IPS-11a (cell line): ENCODE data around the gene ERBB4.

Experiments
- H3K4me3 ChIP-seq: one replicate; pipeline ENCODE4 v1.5.1; 2013; ENCODE audit warnings: low read depth, low read length, control low read depth

ERBB4 gene

DNA sequence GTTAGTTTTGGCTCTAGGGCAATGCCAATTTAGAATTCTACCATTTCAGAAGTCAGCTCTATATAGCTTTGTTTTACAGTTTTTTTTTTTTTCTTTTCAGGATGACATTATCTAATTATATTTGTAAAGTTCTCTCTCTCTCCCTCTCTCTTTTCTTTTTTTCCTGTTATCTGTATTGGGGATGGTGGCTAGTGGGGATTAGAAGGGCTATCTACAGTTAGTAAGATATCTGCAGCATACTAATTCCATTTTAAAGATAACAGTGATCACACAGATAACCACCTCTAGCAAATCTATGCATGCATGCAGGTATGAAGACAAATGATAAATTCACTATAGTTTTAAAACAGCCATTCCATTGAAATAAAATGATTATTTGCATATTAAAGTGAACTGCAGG, 438.9 kb downstream of the ERBB4 start:
- no peak overlapping the region for H3K4me3 ChIP-seq

DNA sequence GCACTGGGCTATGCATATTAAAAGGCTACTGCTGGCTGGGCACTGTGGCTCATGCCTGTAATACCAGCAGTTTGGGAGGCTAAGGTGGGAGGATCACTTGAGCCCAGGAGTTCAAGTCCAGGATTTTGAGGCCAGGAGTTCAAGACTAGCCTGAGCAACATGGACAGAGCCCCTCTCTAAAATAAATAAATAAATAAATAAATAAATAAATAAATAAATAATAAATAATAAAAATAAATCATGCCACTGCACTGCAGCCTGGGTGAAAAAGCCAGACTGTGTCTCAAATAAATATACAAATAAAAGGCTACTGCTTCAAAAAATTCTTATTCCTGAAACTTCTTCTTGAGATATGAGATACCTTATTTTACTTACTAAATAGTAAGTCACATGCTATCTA, 439.6 kb downstream of the ERBB4 start:
- H3K4me3 ChIP-seq = no peak overlapping the region

DNA sequence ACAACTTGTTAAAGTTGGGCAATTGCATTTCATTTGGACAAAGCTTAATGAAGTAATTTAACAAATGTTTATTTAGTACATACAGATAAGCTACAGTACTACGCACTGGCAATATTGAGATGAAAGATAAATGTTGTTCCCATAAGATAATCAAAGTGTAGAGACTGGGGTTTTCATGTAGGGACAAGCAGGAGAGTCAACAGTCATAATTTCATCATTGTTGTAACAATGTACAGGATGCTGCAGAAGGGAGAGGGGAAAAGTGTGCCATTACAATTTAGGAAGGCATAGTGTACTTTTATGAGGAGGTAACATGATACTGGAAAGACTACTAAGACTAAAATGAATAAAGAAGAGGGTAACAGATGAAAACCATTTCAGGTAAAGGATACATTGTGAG, 441.6 kb downstream of the ERBB4 start:
- no peak overlapping the region for H3K4me3 ChIP-seq

DNA sequence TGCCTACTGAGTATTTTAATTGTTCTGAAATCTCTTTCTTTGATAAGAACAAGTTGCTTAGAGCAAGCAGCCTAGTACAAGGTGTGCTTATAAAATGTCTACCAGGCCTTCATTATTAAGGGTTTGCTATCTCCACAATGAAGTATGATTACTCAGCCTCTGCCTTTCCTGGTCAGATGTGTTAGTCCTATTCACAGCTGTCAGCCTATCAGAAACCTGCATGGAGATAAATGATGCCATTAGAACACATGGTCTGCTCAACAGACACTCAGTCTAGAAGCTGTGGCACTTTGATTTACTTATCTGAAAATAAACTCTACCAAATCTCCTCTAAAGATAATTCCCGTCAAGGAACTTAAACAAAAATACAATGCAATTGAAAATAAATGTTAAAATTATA, 448.7 kb downstream of the ERBB4 start:
- H3K4me3 ChIP-seq = no peak overlapping the region

DNA sequence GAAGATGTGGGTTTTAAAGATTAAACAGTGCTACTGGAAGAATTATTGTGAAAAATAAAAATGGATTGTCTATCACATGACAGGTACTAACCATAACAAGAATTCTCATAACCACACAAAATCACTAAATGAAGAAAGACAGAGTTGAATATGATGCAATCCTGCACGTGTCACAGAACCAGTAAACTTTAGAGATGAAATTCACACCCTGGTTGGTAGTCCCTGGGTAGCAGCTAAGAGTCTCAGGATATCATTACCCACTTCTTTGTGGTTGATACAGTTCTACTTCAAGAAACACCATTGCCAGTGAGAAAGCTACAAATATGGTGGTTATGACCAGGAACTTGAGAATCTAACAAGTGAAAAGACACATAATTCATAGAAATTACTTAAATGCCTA, 450.2 kb downstream of the ERBB4 start:
- no peak overlapping the region for H3K4me3 ChIP-seq

DNA sequence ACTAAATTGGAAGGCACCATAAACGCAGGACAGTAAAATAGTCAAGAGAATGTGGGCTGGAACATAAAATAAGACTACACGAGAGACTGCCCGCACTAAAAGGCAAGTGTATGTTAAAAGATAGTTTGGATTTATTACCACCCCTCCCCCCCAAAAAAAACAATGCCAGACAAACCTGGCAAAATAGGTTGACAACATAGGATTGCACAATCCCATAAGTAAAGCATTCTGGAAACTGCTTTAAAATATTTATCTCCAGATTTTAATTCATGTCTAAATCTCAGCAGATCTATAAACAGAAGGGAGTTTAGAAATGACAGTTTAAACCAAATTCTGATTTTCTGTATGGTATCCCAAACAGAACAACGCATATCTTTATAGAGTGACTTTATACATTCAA, 455.1 kb downstream of the ERBB4 start:
- H3K4me3 ChIP-seq = no peak overlapping the region

DNA sequence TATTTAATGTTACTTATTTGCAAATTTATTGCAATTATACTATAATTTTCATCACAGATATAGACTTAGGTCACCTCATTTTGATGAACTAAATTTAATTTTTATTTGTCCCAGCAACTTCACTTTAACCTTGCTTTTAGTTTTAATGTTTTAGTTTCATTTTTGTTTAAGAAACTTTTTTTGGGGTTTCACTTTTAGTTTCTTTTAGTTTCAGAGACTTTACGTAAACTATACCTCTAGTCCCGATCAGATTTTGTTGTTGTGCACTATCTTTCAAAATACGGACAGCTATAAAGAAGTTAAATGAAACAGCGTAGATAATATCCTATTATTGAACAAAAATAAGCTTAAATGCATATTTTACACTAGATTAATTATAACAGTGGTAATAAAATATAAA, 460.5 kb downstream of the ERBB4 start:
- H3K4me3 ChIP-seq = no peak overlapping the region

DNA sequence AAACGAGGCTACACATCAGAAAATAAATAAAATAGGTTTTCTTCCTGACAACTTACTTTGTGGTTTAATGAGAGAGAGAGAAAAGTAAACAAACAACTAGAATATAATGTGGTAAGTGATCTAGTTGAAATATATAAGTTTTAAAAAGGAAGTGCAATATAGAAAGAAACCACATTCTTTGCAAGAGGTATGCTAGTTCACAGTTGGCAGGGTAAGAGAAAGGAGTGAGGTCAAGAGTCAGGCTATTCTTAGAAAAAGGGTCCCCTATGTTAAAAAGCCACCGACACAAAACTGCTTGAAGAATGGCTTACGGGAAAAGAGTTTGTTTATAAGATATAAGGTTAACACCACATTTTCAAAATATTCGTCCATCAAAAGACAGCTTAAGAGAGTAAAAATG, 462.1 kb downstream of the ERBB4 start:
- H3K4me3 ChIP-seq = no peak overlapping the region

DNA sequence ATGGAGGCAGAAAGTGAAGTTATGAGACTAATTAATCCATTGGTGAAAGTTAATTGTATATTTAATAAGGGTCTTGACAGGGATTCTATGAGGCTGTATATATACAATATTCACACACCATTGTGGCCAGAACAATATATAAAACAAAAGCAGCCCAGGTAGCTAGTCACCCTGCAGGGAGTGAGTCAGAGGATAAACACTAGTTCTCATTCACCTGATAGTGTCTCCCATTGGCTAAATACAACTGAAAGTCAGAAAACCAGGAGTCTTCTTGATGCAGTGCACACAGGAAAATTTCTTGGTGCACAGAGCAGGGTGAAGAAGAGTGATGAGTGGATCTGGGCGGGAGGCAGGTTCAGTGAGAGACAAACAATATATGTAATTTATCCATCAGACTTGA, 465.2 kb downstream of the ERBB4 start:
- no peak overlapping the region for H3K4me3 ChIP-seq

DNA sequence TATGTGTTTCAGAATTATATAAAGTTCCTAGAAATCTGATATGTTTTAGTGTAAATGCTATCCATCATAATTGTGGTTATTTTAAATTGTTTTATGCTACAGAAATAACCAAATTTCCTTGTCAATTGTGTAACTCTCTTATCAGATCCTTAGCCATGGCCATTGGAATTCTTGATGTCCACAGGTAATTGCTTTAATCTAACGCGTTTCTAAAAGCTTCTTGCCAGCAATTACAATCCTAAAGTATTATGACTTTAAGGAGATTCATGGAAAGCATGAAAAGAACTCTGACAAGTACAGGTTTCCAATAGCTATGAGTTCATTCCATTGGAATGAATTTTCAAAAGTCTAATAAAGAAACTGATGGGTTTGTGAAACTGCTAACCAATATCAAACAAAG, 472.1 kb downstream of the ERBB4 start:
- no peak overlapping the region for H3K4me3 ChIP-seq

DNA sequence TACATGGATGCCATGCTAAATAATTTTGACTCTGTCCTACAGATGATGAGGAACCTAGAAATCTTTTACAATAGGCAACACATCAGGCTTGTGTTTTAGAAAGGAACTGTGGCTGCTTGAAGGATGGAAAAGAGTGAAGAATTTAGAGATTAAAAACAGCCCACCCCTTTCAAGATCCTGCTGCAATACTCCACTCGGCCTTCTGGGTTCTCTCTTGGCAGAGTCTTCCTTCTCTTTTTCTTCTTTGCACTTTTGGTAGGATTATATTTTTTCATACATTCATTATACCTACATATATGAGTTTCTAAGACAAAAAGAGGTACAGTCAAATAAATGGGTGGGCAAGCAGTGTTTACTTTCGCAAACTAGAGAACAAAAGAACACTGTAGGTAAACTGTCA, 474.3 kb downstream of the ERBB4 start:
- H3K4me3 ChIP-seq = no peak overlapping the region

DNA sequence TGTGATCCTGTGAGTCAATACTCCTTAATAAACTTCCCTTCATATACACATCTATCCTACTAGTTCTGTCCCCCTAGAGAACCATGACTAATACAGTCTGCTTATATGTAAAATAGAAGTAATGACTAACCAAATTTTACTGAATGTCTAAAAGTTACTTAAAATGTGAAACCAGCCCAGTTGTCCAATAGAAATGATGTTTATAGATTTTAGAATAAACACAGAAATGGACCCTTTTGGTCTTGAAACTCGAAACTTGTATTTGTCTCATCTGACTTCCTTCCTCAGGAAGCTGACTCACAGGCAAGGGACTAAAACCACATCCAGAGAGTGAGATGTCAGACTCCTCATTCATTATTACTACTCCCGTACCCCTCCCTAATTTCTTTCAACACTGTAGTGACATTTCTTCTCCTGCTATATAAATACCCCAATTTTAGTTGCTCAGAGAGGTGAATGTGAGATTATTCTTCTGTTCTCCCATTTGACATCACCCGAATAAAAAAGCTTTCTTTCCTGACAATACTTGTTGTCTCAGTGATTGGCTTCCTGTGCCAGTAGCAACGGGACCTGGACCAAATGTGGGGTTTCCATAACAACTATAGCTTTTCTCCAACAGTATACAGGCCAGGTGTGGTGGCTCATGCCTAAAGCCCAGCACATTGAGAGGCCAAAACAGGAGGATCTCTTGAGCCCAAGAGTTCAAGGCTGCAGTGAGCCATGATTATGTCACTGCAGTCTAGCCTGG, 486.0 kb downstream of the ERBB4 start:
- no peak overlapping the region for H3K4me3 ChIP-seq

DNA sequence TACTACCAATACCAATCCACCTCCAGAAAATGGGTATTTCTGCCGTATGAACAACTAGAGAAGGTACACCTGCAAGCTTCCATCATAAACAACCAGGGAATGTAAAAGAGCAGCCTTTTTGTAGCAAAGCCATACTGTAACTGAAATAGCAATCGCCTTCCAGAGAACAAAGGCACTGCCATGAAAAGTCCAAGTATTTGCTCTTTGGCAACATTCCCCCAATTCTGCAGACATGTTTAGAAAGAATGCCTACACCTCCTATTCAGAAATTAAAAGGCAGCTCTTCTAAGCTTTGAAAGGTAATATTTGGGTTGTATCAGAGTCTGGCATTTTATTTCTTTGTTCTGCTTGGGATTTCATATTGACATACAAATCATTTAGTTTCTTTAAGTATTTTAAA, 487.7 kb downstream of the ERBB4 start:
- H3K4me3 ChIP-seq = no peak overlapping the region

DNA sequence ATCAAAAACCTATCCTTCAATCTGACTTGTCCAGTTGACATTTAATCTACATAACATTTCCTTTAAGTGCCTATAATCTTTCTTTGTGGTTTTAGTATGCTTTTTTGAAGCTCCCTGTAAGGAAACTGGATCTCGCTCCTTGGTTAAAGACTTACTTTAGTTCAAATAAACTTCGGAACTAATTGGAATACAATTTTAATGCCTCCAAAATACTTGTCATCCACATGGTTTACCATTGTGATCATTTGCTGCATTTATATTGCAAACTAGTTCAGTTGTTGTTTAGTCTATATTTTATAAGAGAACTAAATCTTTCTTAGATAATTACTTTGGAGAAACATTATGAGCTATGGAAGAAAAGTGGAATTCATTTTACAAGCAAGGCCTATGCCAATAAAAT, 496.0 kb downstream of the ERBB4 start:
- H3K4me3 ChIP-seq = no peak overlapping the region

DNA sequence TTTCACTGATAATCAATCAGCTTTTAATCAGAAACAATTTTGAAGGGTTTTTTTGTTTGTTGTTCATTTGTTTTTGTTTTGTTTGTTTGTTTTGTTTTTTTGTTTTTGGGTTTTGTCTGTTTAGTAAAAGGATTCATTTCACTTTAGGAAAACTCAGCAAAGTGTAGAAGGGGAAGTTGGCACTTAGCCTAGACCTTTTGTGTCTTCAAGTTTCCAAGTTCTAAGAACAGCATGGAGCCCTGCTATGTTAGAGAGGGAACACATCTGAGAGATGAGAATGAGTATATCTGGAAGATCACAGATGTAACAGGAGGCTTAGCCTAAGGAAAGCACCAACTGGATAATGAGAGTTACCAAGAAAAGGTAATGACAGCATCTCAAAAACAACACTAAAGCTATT, 501.5 kb downstream of the ERBB4 start:
- no peak overlapping the region for H3K4me3 ChIP-seq

DNA sequence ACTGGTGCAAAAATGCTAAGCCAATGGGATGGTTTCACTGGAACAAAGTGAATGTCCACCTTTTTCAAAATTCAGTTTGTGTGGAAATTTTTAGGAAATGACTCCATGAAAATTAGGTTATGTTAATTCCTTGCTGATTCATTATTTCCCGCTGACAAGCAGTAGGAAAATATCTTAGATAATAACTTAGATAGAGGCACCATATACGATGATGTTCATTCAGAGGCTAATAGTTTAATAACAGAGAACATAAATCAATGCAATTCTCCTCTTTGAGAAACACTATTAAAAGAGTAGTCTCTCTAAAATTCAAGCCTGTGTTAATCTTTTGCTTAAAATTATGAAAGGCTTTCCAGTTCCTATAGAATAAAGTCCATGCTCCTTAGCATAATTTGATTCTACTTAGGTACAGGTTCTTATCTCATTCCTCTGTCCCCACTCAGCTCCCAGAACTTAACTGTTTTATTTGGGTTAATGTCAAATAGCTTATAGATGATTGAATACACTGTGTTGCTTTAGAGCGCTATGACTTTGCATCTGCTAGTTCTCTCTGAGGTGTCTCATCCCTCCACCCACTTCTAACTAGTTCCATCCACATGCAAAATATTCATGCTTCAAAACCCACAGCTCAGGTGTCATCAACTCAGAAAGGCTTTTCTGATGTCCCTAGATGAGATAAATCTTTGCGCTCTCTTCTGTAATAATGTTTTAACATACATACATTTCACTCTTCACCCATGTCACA, 503.6 kb downstream of the ERBB4 start:
- no peak overlapping the region for H3K4me3 ChIP-seq

DNA sequence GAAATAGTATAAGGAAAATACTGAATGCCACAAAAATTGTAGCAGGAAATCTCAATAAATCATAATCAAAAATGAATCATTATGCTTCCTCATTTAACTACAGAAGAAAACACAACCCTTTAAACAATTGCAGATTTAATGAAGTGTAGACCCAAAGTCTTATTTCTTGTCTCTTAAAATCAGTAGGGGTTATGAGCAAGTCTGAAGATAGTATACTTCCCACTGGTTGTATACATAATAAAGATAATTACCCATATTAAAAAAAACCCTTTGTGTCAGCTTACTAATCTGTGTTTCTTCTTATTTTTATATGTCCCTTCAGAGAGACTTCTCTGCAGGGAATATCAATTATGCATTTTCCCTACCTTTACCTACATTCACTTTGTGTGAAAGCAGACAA, 504.7 kb downstream of the ERBB4 start:
- H3K4me3 ChIP-seq = no peak overlapping the region

DNA sequence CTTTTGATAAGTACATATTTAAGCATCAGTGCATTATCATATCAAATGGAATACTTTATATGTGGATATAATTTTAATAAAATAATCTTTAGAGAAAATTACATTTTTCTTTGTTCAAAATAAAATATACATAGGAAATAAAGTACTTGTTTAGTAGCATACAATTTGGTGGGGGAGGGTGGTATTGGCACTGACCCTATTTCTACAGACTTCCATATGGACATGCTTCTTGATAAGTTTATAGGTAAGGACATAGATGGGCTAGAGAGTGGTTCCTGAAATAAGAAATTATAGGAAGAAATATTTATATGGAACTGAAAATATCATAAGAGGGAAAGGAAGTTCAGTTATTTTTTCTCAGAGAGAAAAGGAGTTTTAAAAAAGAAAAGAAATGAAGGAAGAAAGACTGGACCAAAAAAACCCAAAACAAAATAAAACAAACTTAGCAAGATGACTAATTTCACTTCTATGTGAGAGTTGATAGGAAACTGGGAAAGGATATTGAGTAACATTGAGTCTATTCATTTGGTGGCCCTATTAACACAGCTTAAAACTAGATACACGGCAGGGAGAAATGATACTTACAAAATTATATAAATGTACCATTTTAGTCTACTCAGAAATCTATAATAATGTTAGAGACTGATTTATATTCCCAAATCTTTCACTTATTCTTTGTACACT, 505.9 kb downstream of the ERBB4 start:
- H3K4me3 ChIP-seq = no peak overlapping the region

DNA sequence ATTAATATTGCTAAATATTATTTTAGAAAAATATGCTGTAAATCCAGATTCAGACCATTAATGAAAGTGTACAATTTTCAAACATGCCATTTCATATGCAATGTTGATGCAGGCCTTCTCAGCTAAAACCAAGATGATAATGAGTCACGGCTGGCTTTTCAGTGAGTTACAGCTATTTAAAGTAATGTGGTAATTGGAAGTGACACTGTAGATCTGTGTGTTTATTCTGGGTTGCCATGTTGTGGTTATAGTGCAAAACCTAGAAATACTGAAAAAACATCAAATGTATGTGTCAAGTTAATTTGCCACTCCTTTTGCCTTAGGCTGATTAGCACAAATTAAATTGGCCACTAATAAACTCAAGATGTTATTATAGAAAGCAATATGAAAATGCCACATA, 506.6 kb downstream of the ERBB4 start:
- H3K4me3 ChIP-seq = no peak overlapping the region

DNA sequence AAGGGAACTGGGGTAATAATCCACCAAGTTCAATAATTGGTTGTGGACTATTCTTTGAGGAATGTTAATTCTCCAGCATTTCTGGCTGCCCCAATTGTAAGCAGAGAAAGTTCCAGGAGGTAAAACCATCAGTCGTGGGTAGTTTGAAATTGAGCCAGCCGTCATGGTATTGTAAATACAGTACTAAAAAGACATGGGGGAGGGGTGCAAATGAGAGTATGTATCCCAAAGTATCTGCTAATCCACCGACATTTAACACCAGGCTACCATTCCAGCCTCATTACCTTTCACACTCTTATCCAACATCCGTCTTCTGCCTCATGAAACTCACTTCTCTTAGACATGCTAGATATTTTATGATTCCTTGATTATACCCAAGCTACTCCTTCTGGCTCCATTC, 507.9 kb downstream of the ERBB4 start:
- H3K4me3 ChIP-seq = no peak overlapping the region

DNA sequence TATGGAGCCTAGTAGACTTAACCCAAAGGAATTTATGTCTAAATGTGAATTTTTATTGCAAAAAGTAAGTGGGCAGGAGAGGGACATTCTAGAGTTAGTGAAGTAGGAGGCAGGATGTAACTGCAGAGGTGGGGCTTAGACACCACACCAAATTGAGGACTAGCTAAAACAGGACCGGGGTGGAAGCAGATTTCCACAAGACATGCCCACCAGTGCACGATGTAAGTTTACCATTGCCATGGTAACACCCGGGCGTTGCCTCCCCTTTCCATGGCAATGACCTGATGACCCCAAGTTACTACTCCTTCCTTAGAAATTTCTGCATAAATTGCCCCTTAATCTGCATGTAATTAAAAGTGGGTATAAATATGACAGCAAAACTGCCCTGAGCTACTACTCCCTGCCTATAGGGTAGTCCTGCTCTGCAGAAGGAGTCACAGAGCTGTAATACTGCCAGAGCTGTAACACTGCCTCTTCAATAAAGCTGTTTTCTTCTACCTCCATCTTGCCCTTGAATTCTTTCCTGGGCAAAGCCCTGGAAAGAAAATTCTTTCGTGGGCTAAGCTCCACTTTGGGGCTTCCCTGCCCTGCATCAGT, 509.7 kb downstream of the ERBB4 start:
- no peak overlapping the region for H3K4me3 ChIP-seq
